SU-DHL-6 (cell line): ENCODE measurements around the gene UTS2R.

Experiments
- CTCF ChIP-seq: fragments of 200-600 bp; sonication (generic); IDR thresholded peaks from one replicate; pipeline ENCODE4 v1.5.1; 2017; ENCODE audit warnings: antibody characterized with exemption, mild to moderate bottlenecking, low read length, moderate library complexity; ENCODE audit not compliant: insufficient read depth, poor library complexity, severe bottlenecking
- EZH2phosphoT487 ChIP-seq: fragments of 200-600 bp; sonication (generic), shearing (Covaris generic); conservative IDR thresholded peaks from 2 replicates; pipeline ENCODE4 v1.6.1; 2018; ENCODE audit warnings: mild to moderate bottlenecking, antibody characterized with exemption, low read length, moderate library complexity, mixed read lengths

GRCh38 chr17:82361885-82362633 is 9.5 kb upstream of the UTS2R start:
- TF ChIP-seq CTCF (no peak), EZH2phosphoT487 (no peak)
